Measurements from ENCODE around the gene PLCB3. TPM values are rescaled to one million over a fixed set of nuclear protein-coding genes. Genes with fewer than 3 reads are reported as not detected.
A peak's percentile ranks its signal among the peaks of the same experiment; 100 is the strongest.

PLCB3 gene
- total RNA-seq, result 100 to 1,000 TPM; 196 to 453 (median 359) TPM

GRCh38 chr11:64251016-64251752 is at the start of gene PLCB3:
TSS of gene PLCB3 (plus strand) at chr11:64251530. CDS start at chr11:64251650, 120 bp downstream.
- Histone ChIP-seq H3K9me3 (no peaks in the 10 kb centered on the region), H3K4me3 (peak within 1 kb of the TSS; percentile 75 to 99 (median 85)), H3K36me3 (peaks cover 0 to 22% (median 0%) of the 10 kb centered on the region in 3 donors), H3K4me1 (peaks cover 0 to 72% (median 16%) of the 10 kb centered on the region in 4 donors), H3K27me3 (no peaks in the 10 kb centered on the region), H3K27ac (peak within 1 kb of the TSS; percentile 77 to 99 (median 95))
- peak; percentile 53 to 84 (median 76) for DNase-seq
- peak in 1 of 2 donors; percentile 94 for TF ChIP-seq POLR2A (IDR thresholded peaks at IDR 0.05)
- TF ChIP-seq CTCF (IDR thresholded peaks at IDR 0.05), result peak; percentile 53 to 95 (median 85)

- Histone ChIP-seq H3K36me3 (peaks cover 0 to 78% (median 3%) of the 10 kb centered on the region in 3 donors), H3K9me3 (no peaks in the 10 kb centered on the region), H3K4me3 (no peak overlapping the region), H3K4me1 (peaks cover 0 to 26% (median 14%) of the 10 kb centered on the region in 4 donors), H3K27ac (no peak overlapping the region), H3K27me3 (no peaks in the 10 kb centered on the region)
- no peak for TF ChIP-seq CTCF (IDR thresholded peaks at IDR 0.05)
- no peak for DNase-seq
Observed at GRCh38 chr11:64201543-64201942, 49.8 kb upstream of the PLCB3 start.

GRCh38 chr11:64202992-64203391 is 48.3 kb upstream of the PLCB3 start:
- Histone ChIP-seq H3K4me1 (peaks cover 0 to 33% (median 15%) of the 10 kb centered on the region in 4 donors), H3K4me3 (no peak overlapping the region), H3K36me3 (peaks cover 0 to 63% (median 3%) of the 10 kb centered on the region in 3 donors), H3K27ac (no peak overlapping the region), H3K27me3 (no peaks in the 10 kb centered on the region), H3K9me3 (no peaks in the 10 kb centered on the region)
- TF ChIP-seq CTCF (IDR thresholded peaks at IDR 0.05), result no peak
- DNase-seq, result no peak

- no peaks in the 10 kb centered on the region for H3K27me3 ChIP-seq
- no peak for TF ChIP-seq POLR2A (IDR thresholded peaks at IDR 0.05)
- TF ChIP-seq CTCF (IDR thresholded peaks at IDR 0.05), result no peak
- DNase-seq, result no peak
- H3K27ac ChIP-seq, result no peak overlapping the region
- H3K9me3 ChIP-seq, result no peaks in the 10 kb centered on the region
- H3K4me3 ChIP-seq, result no peak overlapping the region
- H3K4me1 ChIP-seq, result peaks cover 0 to 33% (median 18%) of the 10 kb centered on the region in 4 donors
- H3K36me3 ChIP-seq, result peaks cover 0 to 57% (median 3%) of the 10 kb centered on the region in 3 donors
Observed at GRCh38 chr11:64203421-64204079, 47.8 kb upstream of the PLCB3 start.

- Histone ChIP-seq H3K27me3 (no peaks in the 10 kb centered on the region), H3K4me1 (peaks cover 0 to 33% (median 18%) of the 10 kb centered on the region in 4 donors), H3K27ac (no peak overlapping the region), H3K9me3 (no peaks in the 10 kb centered on the region), H3K4me3 (no peak overlapping the region), H3K36me3 (peaks cover 0 to 52% (median 3%) of the 10 kb centered on the region in 3 donors)
- no peak for DNase-seq
- TF ChIP-seq POLR2A (IDR thresholded peaks at IDR 0.05), result no peak
- no peak for TF ChIP-seq CTCF (IDR thresholded peaks at IDR 0.05)
Observed at GRCh38 chr11:64204080-64204440, 47.3 kb upstream of the PLCB3 start.

All from Peyer's patch (tissue), 4 donors.